Stimulated activated CD4-positive, alpha-beta T cell treated with anti-CD3 and anti-CD28 coated beads, Interleukin-2, amount 100 ng/mL, for 24 hours (primary cell): Measurements from ENCODE around the gene OR9A4.

Source experiments
- DNase-seq, 2 donors: peaks; one replicate each; pipeline ENCODE4 v3.0.0-alpha.2; 2020

OR9A4 gene

GRCh38 chr7:141949021-141949420, 32.8 kb downstream of the OR9A4 start:
- no peak for DNase-seq

GRCh38 chr7:141949451-141949850, 33.3 kb downstream of the OR9A4 start:
- no peak for DNase-seq

- no peak for DNase-seq
Measured at GRCh38 chr7:141949911-141950310, 33.7 kb downstream of the OR9A4 start.

- no peak for DNase-seq
Measured at GRCh38 chr7:141950806-141951205, 34.6 kb downstream of the OR9A4 start.

- no peak for DNase-seq
Measured at GRCh38 chr7:141952461-141952860, 36.3 kb downstream of the OR9A4 start.

GRCh38 chr7:141954334-141954733, 38.1 kb downstream of the OR9A4 start:
- DNase-seq, result no peak

GRCh38 chr7:141956084-141956483, 39.9 kb downstream of the OR9A4 start:
- no peak for DNase-seq

GRCh38 chr7:141960687-141961422, 44.7 kb downstream of the OR9A4 start:
- no peak for DNase-seq
